H1 (cell line): ENCODE data around the gene PHACTR1. TPM values are rescaled to one million over a fixed set of nuclear protein-coding genes. Genes with fewer than 3 reads are reported as not detected.

Source experiments
- CTCF ChIA-PET: fragments of 300-600 bp; sonication (Branson Sonifier 250); formaldehyde crosslinking; loops from one replicate; lab custom pipeline; 2021; ENCODE audit not compliant: partially characterized antibody; lab: Charles Lee
- POLR2A ChIA-PET: fragments of 300-600 bp; sonication (Branson Sonifier 250); formaldehyde crosslinking; loops from one replicate; lab custom pipeline; 2021; ENCODE audit warnings: inconsistent platforms; ENCODE audit not compliant: partially characterized antibody; lab: Charles Lee
- DNase-seq, 2 experiments: peaks; one replicate each; pipeline versions ENCODE4 v3.0.0 to v3.0.0-alpha.2; 2010 to 2022; ENCODE audit warnings: low spot score in 2 of 2, low read depth in 1 of 2, mixed read lengths in 1 of 2
- FAIRE-seq: peaks from 2 replicates; lab custom pipeline; 2011; peaks lifted over from hg19 to GRCh38; lab: Jason Lieb, UNC
- H2AFZ ChIP-seq: 2 replicates; pipeline ENCODE4 v1.8.1; 2012; ENCODE audit warnings: low read length, inconsistent platforms
- H2AK5ac ChIP-seq: 2 replicates; pipeline ENCODE4 v1.6.1; 2013; ENCODE audit warnings: low read depth, low read length
- H2BK120ac ChIP-seq: replicated peaks from 2 replicates; pipeline ENCODE3; 2013; ENCODE audit warnings: low read depth, low read length, inconsistent platforms
- H2BK12ac ChIP-seq: 2 replicates; pipeline ENCODE4 v1.6.1; 2013; ENCODE audit warnings: low read depth, low read length
- H2BK15ac ChIP-seq: 2 replicates; pipeline ENCODE4 v1.6.1; 2013; ENCODE audit warnings: low read length
- H2BK20ac ChIP-seq: 2 replicates; pipeline ENCODE4 v1.6.1; 2013; ENCODE audit warnings: low read length
- H2BK5ac ChIP-seq: 2 replicates; pipeline ENCODE4 v1.6.1; 2013; ENCODE audit warnings: low read depth, low read length
- H3K14ac ChIP-seq: 2 replicates; pipeline ENCODE4 v1.6.1; 2013; ENCODE audit warnings: inconsistent platforms; ENCODE audit not compliant: insufficient read length
- H3K18ac ChIP-seq: 2 replicates; pipeline ENCODE4 v1.6.1; 2013; ENCODE audit warnings: low read length; ENCODE audit errors: extremely low read depth
- H3K23ac ChIP-seq: 2 replicates; pipeline ENCODE4 v1.6.1; 2013; ENCODE audit warnings: inconsistent platforms; ENCODE audit not compliant: insufficient read length
- H3K23me2 ChIP-seq: 2 replicates; pipeline ENCODE4 v1.6.1; 2013; ENCODE audit warnings: low read depth, low read length
- H3K27ac ChIP-seq: 2 replicates; pipeline ENCODE4 v1.6.1; 2011; ENCODE audit warnings: low read depth, low read length, inconsistent platforms
- H3K27me3 ChIP-seq, 4 experiments: replicated peaks in 1 of 4; 1 replicate in 1 of 4; 2 replicates in 3 of 4; pipeline versions ENCODE4 v1.6.1 to v1.8.1; 2011 to 2013; ENCODE audit warnings: low read length in 3 of 4, mild to moderate bottlenecking in 3 of 4, inconsistent platforms in 2 of 4, mixed read lengths in 2 of 4, moderate library complexity in 1 of 4; ENCODE audit not compliant: control insufficient read depth in 3 of 4, insufficient read depth in 3 of 4; ENCODE audit errors: extremely low read depth in 1 of 4
- H3K36me3 ChIP-seq, 4 experiments: 2 replicates each; pipeline versions ENCODE4 v1.6.1 to v1.8.1; 2011 to 2013; ENCODE audit warnings: mild to moderate bottlenecking in 4 of 4, low read length in 3 of 4, moderate library complexity in 2 of 4, control low read depth in 1 of 4, inconsistent platforms in 1 of 4; ENCODE audit not compliant: insufficient read depth in 4 of 4, control insufficient read depth in 2 of 4
- H3K4ac ChIP-seq: replicated peaks from 2 replicates; pipeline ENCODE3; 2013; ENCODE audit warnings: low read length, low read depth, mixed read lengths, inconsistent platforms; ENCODE audit not compliant: insufficient read length
- H3K4me1 ChIP-seq, 4 experiments: replicated peaks in 1 of 4; 1 replicate in 1 of 4; 2 replicates in 3 of 4; pipeline versions ENCODE4 v1.6.1 to v1.8.1; 2011 to 2013; ENCODE audit warnings: low read length in 3 of 4, inconsistent platforms in 2 of 4, mixed read lengths in 1 of 4; ENCODE audit not compliant: insufficient read depth in 4 of 4, control insufficient read depth in 3 of 4
- H3K4me2 ChIP-seq, 2 experiments: 2 replicates each; pipeline versions ENCODE4 v1.6.1 to v1.8.1; 2011 to 2013; ENCODE audit warnings: low read depth in 2 of 2, low read length in 2 of 2, control low read depth in 1 of 2, inconsistent platforms in 1 of 2, mild to moderate bottlenecking in 1 of 2; ENCODE audit not compliant: insufficient read depth in 1 of 2
- H3K4me3 ChIP-seq, 4 experiments: fragments of 200-600, 300-600 bp in 1 of 4; sonication (generic), shearing (Covaris generic), sonication (Bioruptor Twin) in 1 of 4; 2 replicates each; pipeline versions ENCODE4 v1.5.1 to v1.8.1; 2011 to 2016; ENCODE audit warnings: low read length in 4 of 4, low read depth in 3 of 4, control low read depth in 2 of 4, inconsistent platforms in 2 of 4, mild to moderate bottlenecking in 2 of 4, mixed read lengths in 1 of 4, moderate library complexity in 1 of 4; ENCODE audit not compliant: insufficient read depth in 2 of 4; ENCODE audit errors: extremely low read depth in 1 of 4
- H3K56ac ChIP-seq: replicated peaks from 2 replicates; pipeline ENCODE3; 2013; ENCODE audit warnings: low read depth, mild to moderate bottlenecking, mixed read lengths, low read length, inconsistent platforms; ENCODE audit not compliant: insufficient read length
- H3K79me1 ChIP-seq: 2 replicates; pipeline ENCODE4 v1.6.1; 2013; ENCODE audit warnings: low read depth, low read length, control low read depth
- H3K79me2 ChIP-seq, 2 experiments: 2 replicates each; pipeline versions ENCODE4 v1.6.1 to v1.8.1; 2012 to 2013; ENCODE audit warnings: low read length in 2 of 2, mild to moderate bottlenecking in 2 of 2, inconsistent platforms in 1 of 2; ENCODE audit not compliant: insufficient read depth in 2 of 2, control insufficient read depth in 1 of 2
- H3K9ac ChIP-seq, 4 experiments: replicated peaks in 1 of 4; 1 replicate in 1 of 4; 2 replicates in 3 of 4; pipeline versions ENCODE4 v1.6.1 to v1.8.1; 2011 to 2013; ENCODE audit warnings: low read depth in 3 of 4, low read length in 3 of 4, control low read depth in 2 of 4, mild to moderate bottlenecking in 2 of 4, moderate library complexity in 2 of 4, inconsistent platforms in 1 of 4; ENCODE audit errors: extremely low read depth in 1 of 4
- H3K9me3 ChIP-seq, 2 experiments: 2 replicates each; pipeline versions ENCODE4 v1.6.1 to v1.8.1; 2012 to 2013; ENCODE audit warnings: mild to moderate bottlenecking in 2 of 2, moderate library complexity in 2 of 2, control low read depth in 1 of 2, inconsistent platforms in 1 of 2, low read depth in 1 of 2, low read length in 1 of 2, mixed read lengths in 1 of 2; ENCODE audit not compliant: insufficient read depth in 2 of 2
- H4K20me1 ChIP-seq, 2 experiments: replicated peaks in 1 of 2; 2 replicates each; pipeline versions ENCODE3 to v1.8.1; 2011 to 2013; ENCODE audit warnings: inconsistent platforms in 2 of 2, low read length in 2 of 2, mild to moderate bottlenecking in 1 of 2; ENCODE audit not compliant: insufficient read depth in 2 of 2, control insufficient read depth in 1 of 2
- H4K5ac ChIP-seq: 2 replicates; pipeline ENCODE4 v1.6.1; 2013; ENCODE audit warnings: low read length, low read depth, mixed read lengths, inconsistent platforms; ENCODE audit not compliant: insufficient read length
- H4K8ac ChIP-seq: 2 replicates; pipeline ENCODE4 v1.8.0; 2013; ENCODE audit warnings: mild to moderate bottlenecking, moderate library complexity, low read length, inconsistent platforms; ENCODE audit not compliant: insufficient read depth; ENCODE audit errors: extremely low read depth
- H4K91ac ChIP-seq: replicated peaks from 2 replicates; pipeline ENCODE3; 2013; ENCODE audit warnings: low read length, mixed read lengths, inconsistent platforms; ENCODE audit not compliant: insufficient read length
- BCL11A ChIP-seq, 2 experiments: IDR thresholded peaks; one replicate each; pipeline ENCODE4 v1.6.1; 2011; ENCODE audit warnings: low read depth in 2 of 2, low read length in 2 of 2, mild to moderate bottlenecking in 2 of 2
- CEBPB ChIP-seq: IDR thresholded peaks from 2 replicates; pipeline ENCODE4 v1.6.1; 2012; ENCODE audit warnings: low read depth, low read length
- GTF2F1 ChIP-seq: IDR thresholded peaks from 2 replicates; pipeline ENCODE4 v1.6.1; 2012; ENCODE audit warnings: low read depth, low read length, improper control_type of control experiment, borderline replicate concordance
- HDAC2 ChIP-seq, 2 experiments: fragments of 300-600 bp in 1 of 2; sonication (generic) in 1 of 2; IDR thresholded peaks; 2 replicates each; pipeline ENCODE4 v1.6.1; 2011 to 2012; ENCODE audit warnings: low read depth in 2 of 2, low read length in 2 of 2, mild to moderate bottlenecking in 2 of 2, moderate library complexity in 2 of 2, borderline replicate concordance in 1 of 2, inconsistent platforms in 1 of 2
- POLR2AphosphoS5 ChIP-seq: IDR thresholded peaks from 2 replicates; pipeline ENCODE4 v1.6.1; 2011; ENCODE audit warnings: low read depth, low read length
- POU5F1 ChIP-seq: IDR thresholded peaks from 2 replicates; pipeline ENCODE4 v1.6.1; 2011; ENCODE audit warnings: low read depth, mild to moderate bottlenecking, low read length, moderate library complexity
- SAP30 ChIP-seq: fragments of 300-600 bp; sonication (generic); IDR thresholded peaks from 2 replicates; pipeline ENCODE4 v1.7.1; 2012; ENCODE audit warnings: low read length, moderate library complexity, mild to moderate bottlenecking, inconsistent platforms; ENCODE audit not compliant: insufficient read depth, insufficient replicate concordance
- WGBS, 2 experiments: shearing (Covaris generic) in 1 of 2; methylation state at CpG; one replicate each; pipeline versions ENCODE4 v1.1.6 to v1.1.7; 2013 to 2015; ENCODE audit warnings: low lambda C conversion rate in 2 of 2, mixed read lengths in 2 of 2, inconsistent platforms in 1 of 2, low coverage in 1 of 2, missing lambda C conversion rate in 1 of 2; ENCODE audit not compliant: insufficient replicate concordance in 2 of 2, insufficient coverage in 1 of 2, insufficient read length in 1 of 2; ENCODE audit errors: extremely low coverage in 1 of 2, missing lambda C conversion rate in 1 of 2; 5-methylcytosine and 5-hydroxymethylcytosine counted together
- polyA plus RNA-seq, 7 experiments: library from polyadenylated mRNA; depleted of rRNA in 3 of 7; stranded (reverse) in 5 of 7; unstranded in 2 of 7; fragments of >200 nt in 5 of 7; fragments of 200-250 nt in 2 of 7; gene quantifications; 1 replicate in 5 of 7; 2 replicates in 1 of 7; 4 replicates in 1 of 7; pipeline versions ENCODE4 v1.2.1 to v1.2.3, GENCODE V29; 2011 to 2013; ENCODE audit warnings: missing spikeins in 2 of 7, mixed read lengths in 2 of 7
- total RNA-seq: library from RNA; stranded (reverse); fragmentation: NEBNext Ultra II Directional; extraction: Animal tissue kit (Norgen Biotek cat#: 25700); gene quantifications from 2 replicates; pipeline ENCODE4 v1.2.1, GENCODE V29; 2021
- TF ChIP-seq, protein P1 (sequence below): IDR thresholded peaks from 2 replicates; pipeline ENCODE4 v1.6.1; 2012; ENCODE audit warnings: inconsistent platforms
- TF ChIP-seq, protein P2 (sequence below): IDR thresholded peaks from 2 replicates; pipeline ENCODE4 v1.6.1; 2011; ENCODE audit warnings: low read depth, mild to moderate bottlenecking, low read length; ENCODE audit not compliant: insufficient read depth

The PHACTR1 gene
- total and polyA plus RNA-seq, 2 of the 8 experiments (the other 6 are each of a cell fraction or from before 2014, with no cell fraction given), result 3.9 to 17.1 TPM

DNA sequence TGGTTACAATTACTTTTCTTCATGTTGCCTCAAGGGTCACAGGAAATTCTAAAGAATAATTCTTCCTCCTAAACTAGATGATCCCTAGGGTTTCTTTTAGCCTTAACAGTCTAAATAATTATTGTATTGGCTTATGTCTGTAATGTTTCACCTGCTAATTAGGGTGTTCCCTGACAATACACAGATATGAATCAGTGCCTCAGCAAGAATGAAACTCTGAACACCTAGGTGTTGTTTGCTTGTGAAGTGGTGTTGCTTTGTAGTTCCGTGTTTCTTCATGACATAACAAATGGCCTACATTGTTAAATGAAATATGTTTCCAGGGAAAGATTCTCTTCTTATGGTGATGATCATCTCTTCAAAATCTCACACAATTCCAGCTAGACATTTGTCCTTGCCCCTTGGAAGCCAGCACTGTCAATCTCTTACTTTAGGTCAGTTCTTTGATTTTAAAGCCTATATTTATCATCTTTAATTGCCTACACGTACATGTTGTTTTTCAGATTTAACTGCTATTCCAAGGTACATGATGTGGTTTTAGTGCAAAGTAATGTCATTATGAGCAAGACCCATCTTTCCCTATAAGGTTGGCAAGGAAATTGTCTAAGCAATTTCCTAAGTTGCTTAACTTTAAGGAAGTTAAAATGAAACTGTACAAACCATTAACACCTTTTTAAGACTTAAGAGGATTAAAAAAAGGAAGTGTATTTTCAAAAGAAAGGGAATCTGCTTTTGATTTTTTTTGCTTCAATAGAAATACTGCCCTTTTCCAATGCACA, 499.9 kb downstream of the PHACTR1 start:
- Histone ChIP-seq H2AFZ (no peak overlapping the region), H3K4ac (no peak overlapping the region), H2BK20ac (no peak overlapping the region), H3K4me2 (no peak overlapping the region), H4K91ac (no peak overlapping the region), H3K14ac (no peak overlapping the region), H2BK5ac (no peak overlapping the region), H2BK120ac (no peak overlapping the region), H3K23me2 (no peaks in the 10 kb centered on the region; the same call in 1 of the 2 replicates), H3K23ac (no peak overlapping the region), H3K9ac (no peak overlapping the region), H2AK5ac (no peak overlapping the region), H4K8ac (no peak overlapping the region), H4K5ac (no peak overlapping the region), H3K79me1 (no peaks in the 10 kb centered on the region), H4K20me1 (no peaks in the 10 kb centered on the region), H3K18ac (no peak overlapping the region), H3K4me3 (no peak overlapping the region), H2BK15ac (no peak overlapping the region), H2BK12ac (no peak overlapping the region), H3K56ac (no peak overlapping the region), H3K4me1 (no peaks in the 10 kb centered on the region), H3K27ac (no peak overlapping the region), H3K79me2 (no peaks in the 10 kb centered on the region), H3K27me3 (no peaks in the 10 kb centered on the region), H3K36me3 (no peaks in the 10 kb centered on the region), H3K9me3 (no peaks in the 10 kb centered on the region)
- ChIA-PET CTCF (no interaction called here), POLR2A (no interaction called here)
- 92% methylated on average over 2 of the region's 2 CpGs; no CpG with 5 or more reads in 1 of the 2 experiments for WGBS, 2 experiments
- DNase-seq (no peak), FAIRE-seq (no peak)
- TF ChIP-seq SAP30 (no peak), HDAC2 (IDR thresholded peaks at IDR 0.05; ENCODE audit: borderline replicate concordance in 1 of 2, low read depth in 2 of 2, low read length in 2 of 2) (no peak), POU5F1 (no peak), BCL11A (IDR thresholded peaks at IDR 0.05; ENCODE audit: low read depth in 2 of 2, low read length in 2 of 2) (no peak), POLR2AphosphoS5 (no peak), GTF2F1 (no peak), CEBPB (no peak)
- TF ChIP-seq, protein P1, sequence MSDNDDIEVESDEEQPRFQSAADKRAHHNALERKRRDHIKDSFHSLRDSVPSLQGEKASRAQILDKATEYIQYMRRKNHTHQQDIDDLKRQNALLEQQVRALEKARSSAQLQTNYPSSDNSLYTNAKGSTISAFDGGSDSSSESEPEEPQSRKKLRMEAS, result no peak
- TF ChIP-seq, protein P2, sequence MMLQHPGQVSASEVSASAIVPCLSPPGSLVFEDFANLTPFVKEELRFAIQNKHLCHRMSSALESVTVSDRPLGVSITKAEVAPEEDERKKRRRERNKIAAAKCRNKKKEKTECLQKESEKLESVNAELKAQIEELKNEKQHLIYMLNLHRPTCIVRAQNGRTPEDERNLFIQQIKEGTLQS, result no peak
